DMS153 (cell line): ENCODE measurements around the gene MINDY4.
"Not testable (repeated sequence)": the region's sequence is repeated elsewhere in the genome, so short reads cannot be mapped to it uniquely, and the experiment has no call there.

Source experiments
- DNase-seq: peaks from one replicate; lab custom pipeline; 2025; lab: John Stamatoyannopoulos, UW

Gene MINDY4

DNA sequence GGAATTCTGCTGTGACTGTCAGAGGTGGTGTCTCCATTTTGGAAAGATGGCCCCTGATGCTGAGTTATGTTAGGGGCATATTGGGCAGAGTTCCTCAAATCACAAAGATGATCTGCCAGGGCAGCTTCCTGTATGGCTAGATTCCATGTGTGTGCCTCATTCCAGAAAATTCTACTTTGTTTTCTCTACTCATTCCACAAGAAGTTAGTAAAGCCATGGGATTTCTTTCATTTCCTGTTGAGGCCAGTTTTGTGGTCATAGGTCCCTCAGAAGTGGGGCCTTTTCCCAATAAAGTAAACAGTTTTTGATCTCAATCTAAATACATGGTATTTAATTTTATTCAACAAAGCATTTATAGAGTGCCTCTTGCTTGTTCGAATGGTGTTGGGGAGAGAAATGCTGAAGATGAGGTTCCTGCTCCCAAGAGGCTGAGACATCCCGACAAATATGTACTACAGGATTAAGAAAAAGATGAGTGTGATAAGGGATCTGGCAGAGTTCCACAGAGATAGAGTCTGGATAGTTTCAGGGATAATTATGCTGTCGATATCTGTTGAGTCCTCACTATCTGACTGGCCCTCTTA, 33.0 kb downstream of the MINDY4 start:
- no peak for DNase-seq

DNA sequence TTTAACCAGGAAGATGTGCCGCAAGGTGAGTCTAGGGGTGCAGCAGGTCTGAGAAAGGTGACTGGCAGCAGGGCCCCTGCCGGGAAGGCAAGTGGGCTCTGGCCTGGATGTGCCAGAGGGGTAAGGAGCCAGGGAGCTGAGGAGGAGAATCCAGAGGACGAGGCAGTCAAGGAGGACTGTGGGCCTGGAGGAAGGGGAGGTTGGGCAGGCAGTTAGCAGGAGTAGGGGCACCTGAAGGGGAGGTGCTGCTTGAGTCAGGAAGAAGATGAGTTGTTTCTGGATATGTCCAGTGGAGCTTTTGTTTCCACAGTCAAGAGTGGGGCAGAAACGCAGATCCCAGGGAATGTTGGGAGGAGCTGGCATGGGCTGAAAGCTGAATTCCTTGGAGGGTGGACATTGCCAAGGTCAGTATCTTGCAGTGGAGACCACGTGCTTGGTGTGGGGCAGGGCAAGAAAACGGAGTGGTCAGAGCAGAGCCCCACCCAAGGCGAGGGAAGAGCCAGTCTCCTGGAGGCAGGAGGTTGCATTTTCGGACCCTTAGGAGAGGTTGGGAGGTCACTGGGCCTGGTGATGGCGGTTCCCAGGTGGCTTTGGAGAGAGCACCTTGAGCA, 34.0 kb downstream of the MINDY4 start:
- DNase-seq = no peak

DNA sequence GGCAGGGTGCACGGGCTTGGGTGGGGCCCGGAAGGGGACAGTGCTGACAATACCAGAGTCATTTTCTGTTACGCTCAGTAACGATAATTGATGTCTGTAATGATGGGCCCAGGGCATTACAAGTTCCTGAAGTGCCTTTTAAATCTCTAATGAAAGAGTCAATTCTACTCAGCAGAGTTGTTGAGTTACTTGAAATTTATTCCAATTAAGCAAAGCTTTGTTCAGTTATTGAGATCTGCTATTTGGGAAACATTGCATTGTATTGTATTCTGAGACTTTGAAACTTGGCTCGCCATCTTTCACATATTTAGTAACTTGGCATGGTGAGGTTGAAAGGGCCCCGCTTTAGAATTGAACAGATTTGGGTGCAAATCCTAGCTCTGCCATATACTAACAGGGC, 34.7 kb downstream of the MINDY4 start:
- no peak for DNase-seq

DNA sequence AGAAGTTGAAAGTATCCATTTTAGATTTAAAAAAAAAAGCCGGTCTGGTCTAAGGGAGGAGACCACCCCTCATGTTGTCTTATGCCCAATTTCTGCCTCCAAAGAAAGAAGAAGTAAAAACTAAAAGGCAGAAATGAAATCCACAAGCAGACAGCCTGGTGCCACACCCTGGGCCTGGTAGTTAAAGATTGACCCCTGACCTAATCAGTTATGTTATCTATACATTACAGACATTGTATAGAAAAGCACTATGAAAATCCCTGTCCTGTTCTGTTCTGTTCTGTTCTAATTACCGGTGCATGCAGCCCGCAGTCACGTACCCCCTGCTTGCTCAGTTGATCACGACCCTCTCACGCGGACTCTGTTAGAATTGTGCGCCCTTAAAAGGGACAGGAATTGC, 36.3 kb downstream of the MINDY4 start:
- DNase-seq = not testable (repeated sequence)

DNA sequence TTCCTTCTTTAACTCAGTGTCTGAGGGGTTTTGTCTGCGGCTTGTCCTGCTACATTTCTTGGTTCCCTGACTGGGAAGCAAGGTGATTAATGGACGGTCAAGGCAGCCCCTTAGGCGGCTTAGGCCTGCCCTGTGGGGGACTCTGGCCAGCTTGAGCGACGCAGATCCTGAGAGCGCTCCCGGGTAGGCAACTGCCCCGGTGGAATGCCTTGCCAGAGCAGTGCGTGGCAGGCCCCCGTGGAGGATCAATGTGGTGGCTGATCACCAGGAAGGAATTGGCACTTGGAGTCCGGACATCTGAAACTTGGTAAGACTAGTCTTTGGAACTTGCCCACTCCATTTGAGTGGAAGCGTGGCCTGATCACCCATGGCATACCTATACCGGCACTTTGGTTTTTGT, 36.7 kb downstream of the MINDY4 start:
- not testable (repeated sequence) for DNase-seq

DNA sequence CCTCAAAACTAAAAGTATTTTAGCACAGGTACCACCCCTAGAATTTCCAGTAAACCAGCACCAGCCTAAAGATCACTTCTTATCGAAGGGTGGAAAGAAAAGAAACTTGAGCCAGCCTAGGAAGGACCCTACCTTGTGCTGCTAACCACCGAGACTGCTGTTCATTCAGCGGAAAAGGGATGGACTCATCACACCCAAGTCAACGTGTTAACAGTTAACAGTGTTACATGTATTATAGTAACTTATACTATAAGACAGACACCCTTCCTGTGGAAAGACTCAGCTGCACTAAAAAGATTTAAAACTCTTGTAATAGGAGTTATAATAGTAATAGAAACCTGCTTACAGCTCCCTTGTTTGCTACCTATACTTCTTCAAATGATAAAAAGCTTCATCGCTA, 39.8 kb downstream of the MINDY4 start:
- DNase-seq = no peak

DNA sequence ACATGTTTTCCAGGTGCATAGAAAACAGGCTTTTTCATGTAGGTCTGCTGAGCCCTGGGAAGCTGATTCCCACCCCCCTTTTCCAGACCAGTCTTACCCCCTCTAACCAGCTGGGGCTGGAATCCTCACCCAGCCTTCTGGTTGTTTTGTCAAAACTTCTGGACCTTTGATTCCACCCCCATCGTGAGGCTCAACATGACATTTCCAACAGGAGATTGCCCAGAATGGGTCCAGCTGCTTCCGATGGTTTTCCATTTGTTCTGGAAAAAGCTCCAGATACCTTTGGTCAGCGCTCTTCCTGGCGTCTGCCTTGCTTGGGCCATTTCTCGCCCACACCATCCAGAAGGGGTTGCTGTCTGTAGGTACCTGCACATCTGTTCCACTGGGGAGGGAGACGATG, 41.5 kb downstream of the MINDY4 start:
- no peak for DNase-seq

DNA sequence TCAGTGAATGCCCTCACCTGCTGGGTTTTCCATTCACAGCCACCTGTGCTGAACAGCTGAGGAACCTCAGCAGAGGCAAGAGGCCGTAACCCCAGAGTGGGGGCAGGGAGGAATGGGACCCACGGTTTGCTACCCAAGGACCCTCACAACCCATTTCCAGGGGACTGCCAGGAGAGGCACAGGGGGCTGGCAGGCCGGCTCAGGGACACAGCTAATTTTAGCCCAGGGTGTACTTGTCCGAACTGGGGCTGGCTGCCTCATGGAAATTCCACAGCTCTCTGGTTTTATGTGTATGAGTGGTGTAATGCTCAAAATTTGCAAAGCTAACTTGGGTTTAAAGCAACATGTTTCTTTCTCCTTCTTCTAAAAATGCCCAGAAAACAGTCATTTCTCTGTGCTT, 42.2 kb downstream of the MINDY4 start:
- no peak for DNase-seq

DNA sequence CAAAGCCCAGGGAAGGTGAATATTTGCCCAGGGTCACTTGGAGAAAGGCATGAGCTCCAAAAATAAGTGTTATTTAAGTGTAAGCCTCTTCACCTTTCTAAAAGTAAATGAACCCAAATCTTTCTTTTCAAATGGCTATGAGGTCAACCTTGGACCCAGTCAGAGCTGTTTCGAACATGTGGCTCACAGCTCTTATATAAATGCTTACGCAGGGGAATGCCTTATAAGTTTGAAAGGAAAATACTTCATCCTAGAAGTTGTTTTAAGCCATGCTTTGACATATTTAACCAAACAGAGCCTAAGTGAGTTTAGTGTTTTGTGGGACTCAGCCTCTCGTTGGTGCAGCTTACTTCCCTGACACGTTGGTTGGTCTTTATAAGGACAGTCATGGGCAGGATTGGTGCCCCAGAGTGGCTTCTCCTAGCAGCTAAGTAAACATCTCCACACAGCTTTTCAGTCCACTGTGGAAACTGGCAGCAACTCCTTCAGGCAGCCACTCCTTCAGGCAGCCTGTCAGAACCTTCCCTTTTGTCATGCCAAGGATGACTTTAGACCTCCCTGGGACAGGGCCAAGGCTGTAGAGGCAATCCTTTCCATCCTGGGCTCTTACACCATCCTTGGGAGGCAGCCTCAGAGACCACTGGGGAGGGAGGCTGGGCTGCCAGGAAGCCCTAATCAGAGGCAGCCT, 43.6 kb downstream of the MINDY4 start:
- no peak for DNase-seq

DNA sequence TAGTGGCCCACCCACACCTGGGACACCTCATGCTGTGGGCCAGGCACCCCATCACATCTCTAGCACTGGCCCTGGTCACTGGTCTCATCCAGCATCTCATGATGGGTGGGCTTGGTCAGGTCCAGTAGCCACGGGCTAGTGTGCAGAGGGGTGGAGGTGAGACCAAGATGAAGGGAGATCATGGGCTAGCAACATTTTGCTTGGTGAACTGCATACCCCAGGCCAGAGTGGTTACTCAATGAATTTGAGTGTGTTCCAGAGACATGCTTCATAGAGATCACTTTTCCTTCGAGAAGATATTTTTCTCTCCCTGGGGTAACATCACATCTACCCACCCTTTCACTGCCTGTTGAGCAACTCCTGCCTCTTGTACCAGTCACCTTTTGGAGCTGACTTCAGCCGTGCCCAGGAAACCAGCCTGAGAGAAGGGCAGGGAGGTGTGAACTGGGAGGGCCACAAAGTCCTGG, 44.2 kb downstream of the MINDY4 start:
- DNase-seq = no peak

DNA sequence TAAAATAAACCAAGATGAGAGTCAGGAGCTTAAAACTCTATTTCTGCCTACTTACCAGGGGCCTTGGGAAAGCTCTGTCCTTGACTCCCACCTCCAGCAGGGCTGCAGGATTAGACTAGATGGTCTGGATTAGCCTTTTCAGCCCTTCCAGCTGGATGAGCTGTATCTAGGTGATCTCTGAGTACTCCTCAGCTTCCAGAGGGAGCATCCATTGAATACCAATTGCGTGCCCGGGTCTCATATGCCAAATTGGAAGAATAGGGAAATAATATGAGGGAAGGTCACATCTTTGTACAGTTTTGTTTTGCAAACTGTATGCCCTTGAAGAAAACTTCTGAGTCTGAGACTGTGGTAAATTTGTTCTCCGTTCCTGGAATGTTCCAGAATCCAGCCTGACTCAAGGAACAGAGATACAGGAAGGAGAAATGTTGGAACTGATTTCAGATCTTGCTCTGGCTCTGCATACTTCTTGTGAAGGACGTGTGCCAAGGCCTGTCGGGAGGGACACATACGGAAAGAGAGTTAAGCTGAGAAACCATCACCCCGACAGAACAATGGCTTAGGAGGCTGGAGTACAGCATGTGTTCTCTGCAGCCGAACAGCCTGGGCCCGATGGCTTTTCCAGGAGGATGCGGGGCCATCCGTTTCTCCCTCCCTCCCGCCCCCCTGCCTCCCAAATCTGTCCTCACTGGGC, 44.9 kb downstream of the MINDY4 start:
- DNase-seq = no peak

DNA sequence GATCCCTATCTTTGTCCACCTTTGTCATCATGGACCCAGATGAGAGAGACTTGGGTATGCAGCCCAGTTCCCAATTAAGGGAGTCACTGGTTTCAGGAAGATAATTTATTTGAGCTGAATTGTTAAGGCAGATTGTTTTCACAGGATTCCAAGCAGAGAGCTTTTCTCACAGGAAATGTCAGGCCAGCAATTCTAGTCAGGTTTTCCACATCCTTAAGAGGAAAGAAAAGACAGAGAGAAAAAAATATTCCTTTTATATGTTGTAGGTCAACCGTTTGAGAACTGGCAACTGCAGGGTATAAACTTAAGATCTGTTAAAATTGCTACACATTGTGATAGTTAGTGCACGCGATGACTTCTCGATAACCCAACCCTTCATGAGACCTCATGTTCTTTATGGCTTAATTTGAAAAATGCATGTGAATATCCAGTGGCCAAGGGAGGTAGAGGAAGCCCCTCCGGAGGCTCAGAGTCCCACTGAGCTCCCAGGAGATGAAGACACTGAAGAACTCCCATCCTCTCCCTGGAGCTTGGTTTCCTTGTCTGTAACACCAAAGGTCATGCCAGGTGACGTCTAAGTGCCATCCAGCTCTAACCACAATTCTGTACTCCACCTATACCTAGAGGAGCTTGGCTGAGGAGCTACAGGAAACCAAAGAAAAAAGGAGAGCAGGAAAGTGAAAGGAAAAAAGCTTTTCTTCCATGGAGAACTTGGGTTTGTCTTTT, 45.6 kb downstream of the MINDY4 start:
- DNase-seq = no peak

DNA sequence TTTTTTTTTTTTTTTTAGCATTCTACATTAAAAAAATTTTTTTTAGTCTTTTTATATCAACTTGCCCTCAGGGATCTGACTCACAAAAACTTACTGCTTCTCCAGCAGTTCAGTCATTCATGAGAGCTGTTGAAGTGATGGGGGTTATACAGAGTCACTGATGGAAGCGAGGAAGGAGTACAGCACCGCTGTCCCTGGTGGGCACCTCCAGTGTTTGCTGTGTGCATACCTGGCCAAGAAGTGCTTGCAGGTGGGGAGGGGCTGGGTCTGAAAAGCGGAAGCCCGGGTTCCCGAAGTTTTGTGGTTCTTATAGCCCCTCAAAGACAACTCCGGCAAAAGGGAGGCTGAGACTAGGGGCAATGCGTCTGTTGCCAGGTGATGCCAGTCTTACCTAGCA, 46.2 kb downstream of the MINDY4 start:
- no peak for DNase-seq

DNA sequence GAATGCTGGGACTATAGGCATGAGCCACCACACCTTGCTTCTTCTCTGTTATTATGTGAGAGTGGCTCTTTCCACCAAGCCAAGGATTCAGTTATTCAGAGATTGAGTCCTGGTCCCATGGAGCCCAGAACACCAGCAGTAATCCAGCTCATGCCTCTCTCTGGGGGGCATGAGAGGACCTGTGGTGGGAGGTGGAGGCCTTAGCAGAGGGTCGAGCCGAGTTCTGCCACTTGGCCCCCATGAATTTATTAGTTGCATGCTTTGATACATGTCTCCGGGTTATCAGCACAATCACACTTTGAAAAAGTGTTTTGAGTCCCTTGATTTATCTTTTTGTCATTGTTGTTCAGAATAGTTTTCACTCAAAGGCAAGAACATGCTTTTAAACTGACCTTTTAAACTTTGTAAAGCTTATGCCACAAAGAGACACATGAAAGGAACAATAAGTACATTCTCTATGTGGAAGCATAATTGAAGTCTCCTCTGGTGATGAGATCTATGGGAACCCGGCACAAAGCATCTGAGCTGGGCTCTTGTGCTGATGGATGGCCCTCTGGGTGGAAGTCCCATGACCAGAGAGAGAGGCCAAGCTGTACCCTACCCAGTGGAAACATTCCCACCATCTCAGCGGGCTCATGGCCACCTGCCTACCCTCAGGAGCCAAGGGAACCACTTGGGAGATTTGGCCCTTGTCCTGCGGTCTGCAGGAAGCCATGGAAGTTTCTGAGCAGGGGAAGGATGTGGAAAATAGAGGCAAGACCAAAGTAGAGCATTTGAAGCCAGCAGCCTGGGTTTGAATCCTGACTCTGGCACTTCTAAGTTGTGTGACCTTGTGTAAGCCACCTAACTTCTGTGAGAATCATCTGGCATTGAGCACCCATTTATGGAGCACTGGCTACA, 53.9 kb downstream of the MINDY4 start:
- no peak for DNase-seq

DNA sequence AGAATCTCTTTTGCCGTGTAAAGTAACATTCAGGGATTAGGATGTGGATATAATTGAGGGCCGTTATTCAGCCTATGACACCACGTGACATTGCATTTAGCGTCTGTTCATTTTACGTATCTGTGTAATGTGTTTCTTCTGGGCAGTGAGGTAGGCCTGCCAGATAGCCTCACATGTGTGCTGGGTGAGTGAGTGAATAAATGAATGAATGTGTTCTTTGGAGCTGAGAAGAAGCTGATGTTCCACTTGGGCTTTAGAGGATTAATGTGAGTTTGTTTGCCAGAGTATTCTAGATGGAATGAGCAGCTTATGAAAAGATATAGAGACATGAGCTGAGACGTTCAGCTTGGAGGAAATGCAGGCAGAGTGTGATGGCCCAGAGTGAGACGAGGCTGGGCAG, 55.0 kb downstream of the MINDY4 start:
- no peak for DNase-seq

DNA sequence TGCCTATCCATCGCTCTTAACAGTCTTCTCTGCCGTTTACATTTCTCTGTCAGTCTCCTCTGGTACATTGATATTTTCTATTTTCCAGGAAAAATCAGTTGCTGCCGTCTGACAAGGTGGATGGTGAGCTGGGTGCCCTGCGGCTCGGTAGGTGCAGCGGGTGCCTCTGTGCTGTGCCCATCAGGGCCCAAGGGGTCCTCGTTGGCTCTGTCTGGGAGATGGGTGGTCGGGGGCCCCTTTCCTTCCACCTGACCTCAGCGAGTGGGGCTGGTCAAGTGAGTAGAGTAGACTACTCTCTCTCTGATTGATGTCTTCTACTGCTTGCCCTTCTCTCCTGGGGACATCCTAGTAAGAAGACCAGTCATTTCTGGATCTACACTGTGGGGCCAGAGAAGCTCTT, 57.4 kb downstream of the MINDY4 start:
- no peak for DNase-seq

DNA sequence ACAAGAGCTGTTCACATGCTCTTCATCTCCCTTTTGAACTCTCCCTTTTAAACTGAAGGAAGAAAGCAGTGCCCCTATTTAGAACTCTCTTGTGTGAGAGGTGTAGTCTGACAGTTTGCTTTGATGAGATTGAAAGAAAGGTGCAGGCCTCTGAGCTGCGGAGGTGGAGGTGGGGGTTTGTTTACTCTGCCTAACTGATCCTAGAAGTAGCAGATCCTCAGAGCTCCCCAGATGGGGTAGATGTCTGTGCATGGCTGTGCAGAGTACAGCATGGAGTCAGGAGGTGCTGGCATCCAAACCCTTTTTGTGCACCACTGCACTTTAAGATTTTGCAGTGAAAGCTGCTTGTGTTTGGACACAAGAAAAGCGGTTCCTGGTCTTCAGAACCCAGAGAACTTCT, 58.3 kb downstream of the MINDY4 start:
- no peak for DNase-seq

DNA sequence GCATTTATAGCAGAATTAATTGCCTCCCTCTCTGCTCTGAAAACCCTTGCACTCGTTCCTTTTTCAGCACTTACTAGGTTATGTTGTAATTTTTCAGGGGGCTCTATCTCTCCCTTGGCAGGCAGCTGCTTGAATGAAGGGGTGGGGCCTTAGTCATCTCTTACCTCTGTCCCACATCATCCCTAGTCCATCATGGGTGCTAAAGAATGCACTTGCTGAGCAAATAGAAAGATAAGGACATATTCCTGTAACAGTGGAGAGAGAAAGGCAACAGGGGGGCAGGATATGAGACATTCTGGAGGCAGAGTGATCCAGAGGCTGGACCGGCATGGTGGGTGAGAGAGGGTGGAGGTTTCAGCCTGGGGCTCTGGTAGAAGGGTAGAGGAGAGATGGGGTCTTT, 60.0 kb downstream of the MINDY4 start:
- DNase-seq = no peak

DNA sequence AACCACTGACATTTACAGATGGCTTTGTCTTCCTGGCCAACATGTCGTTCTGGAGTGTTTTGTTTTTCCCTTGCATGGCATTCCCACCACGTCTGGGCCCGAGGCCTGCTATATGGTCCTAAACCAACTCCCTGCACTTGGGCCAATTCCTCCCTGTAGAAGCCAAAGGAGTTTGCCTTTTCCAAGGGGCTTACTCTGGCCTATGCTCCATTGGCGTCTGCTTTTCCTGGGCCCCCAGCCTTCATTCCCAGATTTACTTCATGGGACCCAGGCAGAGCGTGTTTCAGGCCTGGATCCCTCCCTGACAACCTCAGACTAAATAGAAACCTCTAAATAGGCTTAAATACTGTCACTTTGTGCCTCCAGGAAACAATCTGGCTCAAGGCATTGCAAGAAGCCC, 60.7 kb downstream of the MINDY4 start:
- no peak for DNase-seq

DNA sequence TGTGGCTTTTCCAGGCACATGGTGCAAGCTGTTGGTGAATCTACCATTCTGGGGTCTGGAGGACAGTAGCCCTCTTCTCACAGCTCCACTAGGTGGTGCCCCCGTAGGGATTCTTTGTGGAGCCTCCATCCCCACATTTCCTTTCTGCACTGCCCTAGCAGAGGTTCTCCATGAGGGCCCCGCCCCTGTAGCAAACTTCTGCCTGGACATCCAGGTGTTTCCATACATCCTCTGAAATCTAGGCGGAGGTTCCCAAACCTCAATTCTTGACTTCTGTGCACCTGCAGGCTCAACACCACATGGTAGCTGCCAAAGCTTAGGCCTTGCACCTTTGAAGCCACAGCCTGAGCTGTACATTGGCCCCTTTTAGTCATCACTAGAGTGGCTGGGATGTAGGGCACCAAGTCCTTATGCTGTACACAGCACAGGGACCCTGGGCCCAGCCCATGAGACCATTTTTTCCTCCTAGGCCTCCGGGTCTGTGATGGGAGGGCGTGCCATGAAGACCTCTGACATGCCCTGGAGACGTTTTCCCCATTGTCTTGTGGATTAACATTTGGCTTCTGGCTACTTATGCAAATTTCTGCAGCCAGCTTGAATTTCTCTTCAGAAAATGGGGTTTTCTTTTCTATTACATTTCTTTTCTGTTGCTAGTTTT, 62.9 kb downstream of the MINDY4 start:
- not testable (repeated sequence) for DNase-seq

DNA sequence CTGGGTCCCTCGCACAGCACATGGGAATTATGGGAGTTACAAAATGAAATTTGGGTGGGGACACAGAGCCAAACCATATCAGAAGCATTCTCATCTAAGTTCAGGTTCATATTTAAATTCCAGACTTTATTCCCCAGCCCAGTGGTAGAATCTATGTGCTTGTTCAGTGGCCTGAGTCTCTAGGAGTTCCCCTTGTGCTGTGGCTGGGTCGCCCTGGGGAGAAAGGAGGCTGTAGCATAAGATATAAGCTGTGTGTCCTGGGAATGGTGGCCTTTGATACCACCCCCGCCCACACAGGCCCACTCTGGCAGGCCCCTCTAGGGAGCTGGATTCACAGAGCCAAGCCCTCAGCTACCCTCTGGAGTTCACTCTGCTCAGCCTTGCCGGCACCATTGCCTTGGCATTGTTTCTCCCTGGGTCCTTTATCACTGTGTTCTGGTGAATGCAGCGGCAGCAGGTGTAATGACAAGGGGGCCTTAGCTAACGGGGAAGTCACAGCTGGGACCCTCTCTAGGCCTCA, 64.2 kb downstream of the MINDY4 start:
- DNase-seq = no peak
